Large intestine (tissue), 3 donors: ENCODE measurements around the gene FAAP20. TPM values are rescaled to one million over a fixed set of nuclear protein-coding genes. Genes with fewer than 3 reads are reported as not detected.

Experiments used
- DNase-seq, 2 donors: peaks; one replicate each; pipeline versions ENCODE4 v3.0.0 to v3.0.0-alpha.2; 2013
- H3K27ac ChIP-seq: one replicate; pipeline ENCODE4 v1.5.1; 2013; ENCODE audit warnings: low read length
- H3K27me3 ChIP-seq: 2 replicates; pipeline ENCODE4 v1.6.1; 2013; ENCODE audit warnings: low read length; ENCODE audit not compliant: control insufficient read depth, insufficient read depth
- H3K36me3 ChIP-seq: 2 replicates; pipeline ENCODE4 v1.6.1; 2013; ENCODE audit warnings: low read length; ENCODE audit not compliant: control insufficient read depth, insufficient read depth
- H3K4me1 ChIP-seq: one replicate; pipeline ENCODE4 v1.6.1; 2013; ENCODE audit warnings: low read length; ENCODE audit not compliant: control insufficient read depth, insufficient read depth
- H3K4me3 ChIP-seq: one replicate; pipeline ENCODE4 v1.5.1; 2013; ENCODE audit warnings: low read length
- H3K9me3 ChIP-seq: one replicate; pipeline ENCODE4 v1.6.1; 2013; ENCODE audit warnings: mild to moderate bottlenecking, low read depth, low read length, moderate library complexity; ENCODE audit not compliant: control insufficient read depth
- WGBS: methylation state at CpG from one replicate; pipeline ENCODE4 v1.1.5; 2013; ENCODE audit warnings: low lambda C conversion rate; ENCODE audit not compliant: insufficient coverage; 5-methylcytosine and 5-hydroxymethylcytosine counted together
- polyA plus RNA-seq: library from polyadenylated mRNA; unstranded; fragments of 120-200 nt; gene quantifications from one replicate; pipeline ENCODE4 v1.2.1, GENCODE V29; 2013

The FAAP20 gene
- polyA plus RNA-seq, 1 donor, result 59.6 TPM

DNA sequence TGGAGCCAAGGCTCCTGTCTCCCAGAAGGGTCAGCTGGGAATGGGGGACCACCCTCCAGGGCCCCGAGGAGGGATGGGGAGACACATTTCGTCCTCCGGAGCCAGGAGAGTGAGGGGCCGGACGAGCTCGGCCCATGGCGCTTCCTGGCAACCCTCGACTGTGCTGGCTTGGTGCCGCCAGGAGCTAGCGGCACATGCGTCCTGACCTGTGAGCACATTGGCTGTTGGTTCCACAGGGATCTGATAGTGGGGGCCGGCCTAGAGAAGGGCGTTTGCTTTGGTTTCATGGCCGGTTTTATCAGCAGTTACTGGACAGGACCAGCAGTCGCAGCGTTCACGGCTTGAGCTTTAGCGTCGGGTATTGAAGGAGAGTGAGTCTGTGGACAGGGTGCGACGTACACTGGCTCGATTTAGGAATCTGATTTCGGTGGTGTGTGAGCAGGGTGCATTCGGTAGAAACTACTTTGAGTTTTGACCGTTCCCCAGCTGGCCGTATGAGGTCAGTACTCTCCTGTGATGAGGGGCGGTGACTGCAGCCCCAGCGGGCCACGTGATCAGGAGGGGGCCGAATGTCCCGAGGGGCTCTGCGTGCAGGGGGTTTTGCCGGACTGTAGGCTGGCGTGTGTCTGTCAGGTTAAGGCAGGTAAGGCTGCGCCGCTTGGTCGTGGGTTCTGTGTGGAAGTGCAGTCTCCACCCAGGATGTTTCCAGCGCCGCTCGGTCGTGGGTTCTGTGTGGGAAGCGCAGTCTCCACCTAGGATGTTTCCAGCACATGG is 18.7 kb downstream of the FAAP20 start:
- Histone ChIP-seq H3K27ac (no peak overlapping the region), H3K4me1 (peaks cover 2% of the 10 kb centered on the region), H3K27me3 (no peaks in the 10 kb centered on the region), H3K4me3 (no peak overlapping the region), H3K36me3 (peaks cover 85% of the 10 kb centered on the region), H3K9me3 (no peaks in the 10 kb centered on the region)
- WGBS, result no CpG with 5 or more reads among the region's 42 CpGs
- no peak for DNase-seq

GRCh38 chr1:2175055-2175414 is 19.5 kb downstream of the FAAP20 start:
- H3K9me3 ChIP-seq, result no peaks in the 10 kb centered on the region
- H3K27me3 ChIP-seq, result no peaks in the 10 kb centered on the region
- no peak overlapping the region for H3K27ac ChIP-seq
- H3K36me3 ChIP-seq, result peaks cover 84% of the 10 kb centered on the region
- DNase-seq, result no peak
- no peak overlapping the region for H3K4me3 ChIP-seq
- WGBS, result no CpG with 5 or more reads among the region's 9 CpGs
- peaks cover 2% of the 10 kb centered on the region for H3K4me1 ChIP-seq

- no peaks in the 10 kb centered on the region for H3K27me3 ChIP-seq
- DNase-seq, result peak; percentile 65 to 67
- peaks cover 83% of the 10 kb centered on the region for H3K36me3 ChIP-seq
- H3K27ac ChIP-seq, result no peak overlapping the region
- no peaks in the 10 kb centered on the region for H3K9me3 ChIP-seq
- H3K4me3 ChIP-seq, result no peak overlapping the region
- no CpG with 5 or more reads among the region's 31 CpGs for WGBS
- peaks cover 2% of the 10 kb centered on the region for H3K4me1 ChIP-seq
Measured at GRCh38 chr1:2174348-2175054, 20.1 kb downstream of the FAAP20 start.

DNA sequence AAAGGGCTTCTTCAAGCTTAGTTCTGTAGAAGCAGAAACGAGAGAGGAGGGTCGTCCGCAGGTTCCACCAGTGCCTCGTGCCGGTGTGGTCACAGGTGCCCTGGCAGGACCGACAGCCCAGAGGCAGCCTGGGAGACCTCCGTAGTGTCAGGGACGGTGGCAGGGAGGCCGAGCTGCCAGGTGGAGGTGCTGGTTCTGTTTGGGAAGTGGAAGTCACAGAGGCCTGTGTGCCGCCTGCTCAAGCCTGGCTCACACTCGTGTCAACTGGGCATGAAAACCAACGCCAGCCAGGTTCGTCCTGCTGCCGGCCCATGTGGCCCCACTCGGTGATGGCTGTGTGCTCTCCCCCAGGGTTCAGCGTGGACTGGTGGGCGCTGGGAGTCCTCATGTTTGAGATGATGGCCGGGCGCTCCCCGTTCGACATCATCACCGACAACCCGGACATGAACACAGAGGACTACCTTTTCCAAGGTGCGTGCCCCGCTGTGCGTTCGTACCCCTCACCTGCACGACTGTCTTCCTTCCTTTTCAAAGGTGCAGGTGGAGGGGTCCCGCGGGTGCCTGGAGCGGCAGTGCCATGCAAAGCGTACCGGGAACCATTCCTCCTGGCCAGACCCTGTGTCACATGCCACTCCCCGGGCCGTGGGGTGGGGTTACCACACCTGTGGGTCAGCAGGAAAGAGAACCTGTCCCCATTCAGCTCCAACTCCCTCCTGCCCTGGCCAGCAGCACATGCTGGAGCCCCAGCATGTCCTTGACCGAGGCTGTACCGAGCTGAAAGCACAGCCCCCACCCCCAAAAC is 20.8 kb downstream of the FAAP20 start:
- Histone ChIP-seq H3K36me3 (peaks cover 83% of the 10 kb centered on the region), H3K4me3 (no peak overlapping the region), H3K4me1 (peaks cover 2% of the 10 kb centered on the region), H3K27me3 (no peaks in the 10 kb centered on the region), H3K9me3 (no peaks in the 10 kb centered on the region), H3K27ac (no peak overlapping the region)
- 100% methylated on average over 1 of the region's 37 CpGs for WGBS
- DNase-seq, result no peak

- H3K4me3 ChIP-seq, result no peak overlapping the region
- peaks cover 2% of the 10 kb centered on the region for H3K4me1 ChIP-seq
- no peaks in the 10 kb centered on the region for H3K9me3 ChIP-seq
- H3K36me3 ChIP-seq, result peaks cover 76% of the 10 kb centered on the region
- no peaks in the 10 kb centered on the region for H3K27me3 ChIP-seq
- H3K27ac ChIP-seq, result no peak overlapping the region
- no peak for DNase-seq
- WGBS, result 100% methylated on average over 1 of the region's 33 CpGs
Measured at GRCh38 chr1:2172551-2173146, 21.9 kb downstream of the FAAP20 start.

DNA sequence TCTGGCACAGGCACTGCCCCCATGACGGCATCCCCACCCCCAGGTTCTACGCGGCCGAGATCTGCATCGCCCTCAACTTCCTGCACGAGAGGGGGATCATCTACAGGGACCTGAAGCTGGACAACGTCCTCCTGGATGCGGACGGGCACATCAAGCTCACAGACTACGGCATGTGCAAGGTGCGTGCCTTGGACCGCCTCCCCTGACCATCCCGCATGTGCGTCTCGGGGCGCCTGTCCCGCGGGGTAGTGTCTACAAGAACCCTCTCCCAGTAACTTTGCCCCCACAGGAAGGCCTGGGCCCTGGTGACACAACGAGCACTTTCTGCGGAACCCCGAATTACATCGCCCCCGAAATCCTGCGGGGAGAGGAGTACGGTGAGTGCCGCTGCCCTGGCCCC is 22.6 kb downstream of the FAAP20 start:
- Histone ChIP-seq H3K4me3 (no peak overlapping the region), H3K9me3 (no peaks in the 10 kb centered on the region), H3K36me3 (peaks cover 73% of the 10 kb centered on the region), H3K27ac (no peak overlapping the region), H3K4me1 (peaks cover 2% of the 10 kb centered on the region), H3K27me3 (no peaks in the 10 kb centered on the region)
- WGBS, result no CpG with 5 or more reads among the region's 26 CpGs
- DNase-seq, result no peak

DNA sequence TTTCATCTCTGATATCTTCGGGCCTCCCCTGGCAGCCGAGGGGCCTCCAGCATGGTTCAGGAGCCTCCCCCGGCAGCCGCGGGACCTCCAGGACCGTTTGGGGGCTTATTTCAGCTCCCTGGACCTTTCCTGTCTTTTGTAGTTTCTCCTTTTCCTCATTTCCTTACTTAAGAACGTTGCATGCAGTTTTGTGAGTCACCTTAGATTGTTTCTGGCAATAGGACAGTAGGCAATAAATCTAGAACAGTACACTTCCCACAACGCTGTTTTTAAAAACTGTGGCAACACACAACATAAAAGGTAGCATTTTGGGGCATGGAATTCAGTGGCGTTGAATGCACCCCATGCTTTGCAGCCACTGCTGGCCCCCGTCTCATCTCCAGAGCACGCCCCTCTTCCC is 24.4 kb downstream of the FAAP20 start:
- Histone ChIP-seq H3K36me3 (peaks cover 73% of the 10 kb centered on the region), H3K27me3 (no peaks in the 10 kb centered on the region), H3K4me1 (peaks cover 2% of the 10 kb centered on the region), H3K9me3 (no peaks in the 10 kb centered on the region), H3K4me3 (no peak overlapping the region), H3K27ac (no peak overlapping the region)
- no peak for DNase-seq
- WGBS, result 100% methylated on average over 1 of the region's 11 CpGs

- Histone ChIP-seq H3K36me3 (peaks cover 71% of the 10 kb centered on the region), H3K4me1 (peaks cover under 1% of the 10 kb centered on the region), H3K27ac (no peak overlapping the region), H3K27me3 (no peaks in the 10 kb centered on the region), H3K4me3 (no peak overlapping the region), H3K9me3 (no peaks in the 10 kb centered on the region)
- no CpG with 5 or more reads among the region's 43 CpGs for WGBS
- no peak for DNase-seq
Measured at GRCh38 chr1:2169200-2169836, 25.3 kb downstream of the FAAP20 start.

DNA sequence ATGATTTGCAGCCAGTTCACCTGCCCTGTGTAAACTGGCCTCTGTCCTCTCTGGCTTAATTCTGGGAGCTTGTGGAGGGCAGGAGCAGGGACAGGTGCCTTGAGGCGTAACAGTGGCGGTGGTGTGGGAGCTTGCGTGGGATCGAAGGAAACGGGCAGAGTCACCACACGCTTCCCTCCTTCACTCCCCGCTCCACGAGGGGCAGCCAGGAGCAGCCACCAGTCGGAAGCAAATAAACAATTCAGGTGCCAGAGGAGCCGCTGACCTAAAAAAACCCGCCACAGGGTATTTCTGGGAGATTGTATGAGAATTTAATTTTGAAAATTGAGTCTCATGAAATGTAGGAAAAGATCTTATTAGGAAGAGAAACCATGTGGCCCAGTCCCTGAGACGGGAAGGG is 26.0 kb downstream of the FAAP20 start:
- Histone ChIP-seq H3K4me1 (no peaks in the 10 kb centered on the region), H3K9me3 (no peaks in the 10 kb centered on the region), H3K27ac (no peak overlapping the region), H3K36me3 (peaks cover 68% of the 10 kb centered on the region), H3K4me3 (no peak overlapping the region), H3K27me3 (no peaks in the 10 kb centered on the region)
- WGBS, result no CpG with 5 or more reads among the region's 12 CpGs
- no peak for DNase-seq

DNA sequence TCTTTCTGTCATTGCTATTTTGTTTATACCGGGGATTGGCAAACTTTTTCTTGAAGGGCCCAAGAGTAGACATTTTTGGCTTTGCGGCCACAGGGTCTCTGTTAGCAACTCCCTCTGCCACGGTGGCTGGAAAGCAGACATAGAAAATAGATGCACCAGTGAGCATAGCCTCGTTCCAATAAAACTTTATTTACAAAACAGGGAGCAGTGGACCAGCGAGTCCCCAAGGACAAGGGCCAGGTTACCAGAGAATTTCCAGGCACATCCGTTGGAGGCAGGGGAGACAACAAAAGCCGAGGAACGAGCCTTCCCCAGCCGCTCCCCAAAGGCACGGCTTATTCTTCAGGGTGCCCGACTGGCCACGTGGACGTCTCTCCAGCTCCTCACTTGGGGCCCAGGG is 26.5 kb downstream of the FAAP20 start:
- DNase-seq, result no peak
- Histone ChIP-seq H3K4me1 (no peaks in the 10 kb centered on the region), H3K27me3 (no peaks in the 10 kb centered on the region), H3K36me3 (peaks cover 66% of the 10 kb centered on the region), H3K9me3 (peaks cover 3% of the 10 kb centered on the region), H3K27ac (no peak overlapping the region), H3K4me3 (no peak overlapping the region)
- WGBS, result no CpG with 5 or more reads among the region's 13 CpGs
